Upper lobe of left lung (tissue), 4 donors: ENCODE measurements around the gene HMCES.

Experiments
- EP300 ChIP-seq, 4 donors: sonication (generic); formaldehyde crosslinking; IDR thresholded peaks; one replicate each; pipeline ENCODE4 v1.5.1; 2017; ENCODE audit warnings: antibody characterized with exemption in 4 of 4, control low read depth in 2 of 4
- POLR2A ChIP-seq, 4 donors: fragments of 450-650 bp; IDR thresholded peaks; one replicate each; pipeline ENCODE4 v1.5.1; 2016 to 2017; ENCODE audit warnings: antibody characterized with exemption in 4 of 4, mild to moderate bottlenecking in 2 of 4
- POLR2AphosphoS5 ChIP-seq, 2 donors: sonication (generic); formaldehyde crosslinking; IDR thresholded peaks; one replicate each; pipeline ENCODE4 v1.5.1; 2017; ENCODE audit warnings: antibody characterized with exemption in 2 of 2
- TF ChIP-seq, protein P1 (sequence below), 6 experiments: fragments of 450-650 bp in 4 of 6; fragments of 200-600 bp in 2 of 6; sonication (generic) in 2 of 6; IDR thresholded peaks; one replicate each; pipeline ENCODE4 v1.5.1; 2016 to 2019; ENCODE audit warnings: antibody characterized with exemption in 6 of 6

GRCh38 chr3:129263161-129263910 is 15.3 kb upstream of the HMCES start:
- TF ChIP-seq, protein P1, sequence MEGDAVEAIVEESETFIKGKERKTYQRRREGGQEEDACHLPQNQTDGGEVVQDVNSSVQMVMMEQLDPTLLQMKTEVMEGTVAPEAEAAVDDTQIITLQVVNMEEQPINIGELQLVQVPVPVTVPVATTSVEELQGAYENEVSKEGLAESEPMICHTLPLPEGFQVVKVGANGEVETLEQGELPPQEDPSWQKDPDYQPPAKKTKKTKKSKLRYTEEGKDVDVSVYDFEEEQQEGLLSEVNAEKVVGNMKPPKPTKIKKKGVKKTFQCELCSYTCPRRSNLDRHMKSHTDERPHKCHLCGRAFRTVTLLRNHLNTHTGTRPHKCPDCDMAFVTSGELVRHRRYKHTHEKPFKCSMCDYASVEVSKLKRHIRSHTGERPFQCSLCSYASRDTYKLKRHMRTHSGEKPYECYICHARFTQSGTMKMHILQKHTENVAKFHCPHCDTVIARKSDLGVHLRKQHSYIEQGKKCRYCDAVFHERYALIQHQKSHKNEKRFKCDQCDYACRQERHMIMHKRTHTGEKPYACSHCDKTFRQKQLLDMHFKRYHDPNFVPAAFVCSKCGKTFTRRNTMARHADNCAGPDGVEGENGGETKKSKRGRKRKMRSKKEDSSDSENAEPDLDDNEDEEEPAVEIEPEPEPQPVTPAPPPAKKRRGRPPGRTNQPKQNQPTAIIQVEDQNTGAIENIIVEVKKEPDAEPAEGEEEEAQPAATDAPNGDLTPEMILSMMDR (IDR thresholded peaks at IDR 0.05): no peak
- no peak for TF ChIP-seq POLR2AphosphoS5 (IDR thresholded peaks at IDR 0.05)
- TF ChIP-seq POLR2A (IDR thresholded peaks at IDR 0.05): no peak
- no peak for TF ChIP-seq EP300 (IDR thresholded peaks at IDR 0.05)
